HT1080 (cell line): ENCODE data around the gene RARA. TPM values are rescaled to one million over a fixed set of nuclear protein-coding genes. Genes with fewer than 3 reads are reported as not detected.

Experiments
- DNase-seq: peaks from one replicate; pipeline ENCODE4 v3.0.0-alpha.2; 2015; ENCODE audit warnings: low read depth
- total RNA-seq: library from RNA; depleted of rRNA; stranded (reverse); fragments of >200 nt; shearing (Covaris generic); gene quantifications from 2 replicates; pipeline ENCODE4 v1.2.3, GENCODE V29; 2014

RARA gene
- total RNA-seq, 1 experiment from 2014 or later, result 34.4 TPM

DNA sequence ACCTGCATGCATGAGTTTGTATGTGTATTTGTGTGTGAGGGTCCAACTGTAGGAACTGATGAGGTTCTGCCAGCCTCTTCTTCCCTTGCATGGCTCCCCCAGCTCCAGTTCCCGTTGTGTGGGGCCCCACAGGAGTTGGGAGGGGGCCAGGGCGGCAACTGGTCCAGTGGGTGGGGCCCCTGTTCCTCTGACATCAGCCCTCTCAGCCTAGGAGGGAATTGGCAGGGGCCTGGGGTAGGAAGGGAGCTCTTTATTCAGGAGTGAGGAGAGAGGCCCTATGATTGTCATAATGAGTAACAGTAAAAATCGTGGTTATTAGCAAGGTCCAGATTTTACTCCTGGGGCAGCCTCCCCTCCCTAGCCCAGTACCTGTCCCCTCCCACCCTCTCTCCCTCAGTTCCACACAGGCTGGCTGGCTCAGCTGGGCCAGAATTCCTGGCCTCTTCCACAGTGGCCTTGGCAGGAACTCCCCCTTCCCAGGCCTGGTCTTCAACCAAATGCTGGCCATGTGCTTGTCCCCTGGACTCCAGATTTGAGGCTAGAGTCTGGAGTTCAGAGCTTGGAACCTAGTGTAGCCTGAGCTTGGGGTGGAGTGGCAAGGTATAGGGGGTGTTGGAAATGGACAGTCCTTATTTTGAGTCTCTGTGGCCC, 18.9 kb downstream of the RARA start:
- DNase-seq, result no peak

DNA sequence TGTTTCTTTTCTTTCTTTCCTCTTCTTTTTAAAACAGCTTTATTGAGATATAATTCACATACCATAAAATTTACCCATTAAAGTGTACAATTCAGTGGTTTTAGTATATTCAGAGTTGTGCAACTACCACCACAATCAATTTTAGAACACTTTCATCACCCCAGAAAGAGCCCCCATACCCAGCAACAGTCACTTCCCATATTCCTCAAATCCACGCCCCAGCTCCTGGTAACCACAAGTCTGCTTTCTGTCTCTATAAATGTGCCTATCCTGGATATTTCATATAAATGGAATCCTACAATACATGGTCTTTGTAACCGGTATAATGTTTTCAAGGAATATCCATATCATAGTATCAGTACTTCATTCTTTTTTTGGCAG, 19.4 kb downstream of the RARA start:
- no peak for DNase-seq

DNA sequence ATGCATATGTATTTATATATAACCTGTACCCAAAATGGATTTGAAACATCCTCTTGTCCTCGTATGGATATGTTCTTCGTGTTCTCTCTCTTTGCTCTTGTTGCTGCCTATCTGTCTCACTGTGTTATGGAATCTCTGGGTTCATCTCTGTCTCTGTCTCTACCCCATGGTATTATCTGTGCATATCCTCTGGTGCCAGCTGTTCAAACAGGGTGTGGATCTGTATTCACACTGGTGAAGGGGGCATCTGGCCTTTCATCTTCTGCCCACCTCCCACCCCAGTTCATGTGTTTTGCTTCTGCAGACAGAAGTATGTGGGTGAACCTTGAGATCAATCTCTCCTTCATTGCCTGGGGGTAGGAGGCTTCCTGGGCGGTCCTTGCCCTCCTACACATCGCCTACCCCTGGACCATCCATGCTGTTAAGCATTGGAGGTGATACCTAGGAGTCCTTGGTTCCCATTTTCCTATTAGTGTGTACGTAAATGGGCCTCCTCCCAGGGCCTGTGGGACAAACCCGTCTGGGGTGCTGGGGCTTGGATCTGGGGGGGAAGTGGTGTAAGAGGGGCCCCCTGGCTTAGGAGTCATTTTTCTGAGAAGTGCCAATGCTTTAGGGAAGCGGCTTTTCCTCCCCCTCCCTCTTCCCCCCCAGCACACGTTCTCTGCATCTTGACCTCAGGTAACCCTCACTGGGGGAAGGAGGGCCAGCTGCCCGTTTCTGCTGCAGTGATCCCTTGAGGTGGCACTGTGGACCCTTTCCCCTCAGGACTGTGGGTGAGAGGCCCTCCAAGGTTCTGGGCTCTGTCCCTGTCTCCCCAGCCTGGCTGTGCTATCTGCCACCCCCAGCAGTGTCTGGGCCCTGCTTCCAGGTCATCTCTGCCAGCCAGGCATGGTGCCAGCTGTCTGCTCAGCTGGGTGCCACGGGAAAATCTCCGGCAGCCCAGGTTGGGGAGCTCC, 21.1 kb downstream of the RARA start:
- DNase-seq, result no peak

DNA sequence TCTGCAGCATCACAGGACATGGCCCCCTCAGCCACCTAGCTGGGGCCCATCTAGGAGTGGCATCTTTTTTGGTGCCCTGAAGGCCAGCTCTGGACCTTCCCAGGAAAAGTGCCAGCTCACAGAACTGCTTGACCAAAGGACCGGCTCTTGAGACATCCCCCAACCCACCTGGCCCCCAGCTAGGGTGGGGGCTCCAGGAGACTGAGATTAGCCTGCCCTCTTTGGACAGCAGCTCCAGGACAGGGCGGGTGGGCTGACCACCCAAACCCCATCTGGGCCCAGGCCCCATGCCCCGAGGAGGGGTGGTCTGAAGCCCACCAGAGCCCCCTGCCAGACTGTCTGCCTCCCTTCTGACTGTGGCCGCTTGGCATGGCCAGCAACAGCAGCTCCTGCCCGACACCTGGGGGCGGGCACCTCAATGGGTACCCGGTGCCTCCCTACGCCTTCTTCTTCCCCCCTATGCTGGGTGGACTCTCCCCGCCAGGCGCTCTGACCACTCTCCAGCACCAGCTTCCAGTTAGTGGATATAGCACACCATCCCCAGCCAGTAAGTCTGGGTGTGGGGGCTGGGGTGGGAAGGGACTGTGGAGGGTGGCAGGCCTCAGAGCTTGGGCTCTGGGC, 22.0 kb downstream of the RARA start:
- no peak for DNase-seq

- no peak for DNase-seq
Observed at GRCh38 chr17:40331743-40332641, 23.0 kb downstream of the RARA start.

- no peak for DNase-seq
Observed at GRCh38 chr17:40333781-40334448, 24.9 kb downstream of the RARA start.

DNA sequence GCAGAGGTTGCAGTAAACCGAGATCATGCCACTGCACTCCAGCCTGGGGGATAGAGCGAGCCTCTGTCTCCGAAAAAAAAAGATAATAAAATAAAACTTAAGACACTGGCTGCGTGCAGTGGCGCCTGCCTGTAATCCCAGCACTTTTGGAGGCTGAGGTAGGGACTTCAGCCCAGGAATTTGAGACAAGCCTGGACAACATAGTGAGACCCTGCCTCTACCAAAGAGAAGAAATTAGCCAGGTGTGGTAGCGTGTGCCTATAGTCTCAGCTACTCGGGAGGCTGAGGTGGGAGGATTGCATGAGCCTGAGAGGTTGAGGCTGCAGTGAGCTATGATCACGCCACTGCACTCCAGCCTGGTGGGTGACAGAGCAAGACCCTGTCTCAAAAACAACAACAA, 26.6 kb downstream of the RARA start:
- no peak for DNase-seq

DNA sequence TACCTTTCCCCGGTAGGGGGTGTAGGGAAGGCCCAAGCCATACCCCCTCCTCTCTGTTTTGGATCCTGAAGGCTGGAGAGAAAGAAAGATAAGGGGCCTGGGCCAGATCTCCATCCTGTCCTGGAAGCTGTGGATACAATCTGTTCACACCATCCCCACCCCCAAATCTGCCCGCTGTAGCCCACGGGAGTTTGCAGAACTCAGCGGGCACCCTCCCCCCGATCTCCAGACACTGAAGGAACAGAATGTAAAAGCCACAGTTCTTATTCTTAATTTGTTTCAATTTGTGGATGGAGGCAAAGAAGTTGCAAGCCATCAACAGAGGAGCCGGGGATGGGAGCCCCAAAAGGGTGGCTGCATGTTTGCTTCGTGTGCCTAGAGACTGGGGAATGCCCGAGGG, 28.4 kb downstream of the RARA start:
- DNase-seq, result no peak

DNA sequence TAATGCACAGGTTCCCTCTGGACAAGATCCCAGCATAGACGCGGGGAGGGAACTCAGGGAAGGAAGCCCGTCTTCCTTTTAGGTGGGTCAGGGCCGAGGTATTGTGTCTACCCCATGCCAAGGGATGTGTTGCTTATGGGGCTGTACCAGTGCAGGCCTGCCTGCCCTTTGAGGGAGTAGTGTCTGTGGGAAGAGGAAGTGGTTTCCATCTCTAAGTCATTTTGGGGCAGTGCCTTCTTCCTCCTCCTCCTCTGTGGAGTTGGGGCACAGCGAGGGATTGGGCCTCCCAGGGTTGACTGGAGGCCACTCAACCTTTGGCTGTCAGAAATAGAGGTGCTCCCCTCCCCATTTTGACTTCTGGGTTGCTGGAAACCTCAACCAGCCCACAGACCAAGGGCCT, 29.1 kb downstream of the RARA start:
- no peak for DNase-seq

GRCh38 chr17:40338941-40339649, 30.1 kb downstream of the RARA start:
- no peak for DNase-seq

DNA sequence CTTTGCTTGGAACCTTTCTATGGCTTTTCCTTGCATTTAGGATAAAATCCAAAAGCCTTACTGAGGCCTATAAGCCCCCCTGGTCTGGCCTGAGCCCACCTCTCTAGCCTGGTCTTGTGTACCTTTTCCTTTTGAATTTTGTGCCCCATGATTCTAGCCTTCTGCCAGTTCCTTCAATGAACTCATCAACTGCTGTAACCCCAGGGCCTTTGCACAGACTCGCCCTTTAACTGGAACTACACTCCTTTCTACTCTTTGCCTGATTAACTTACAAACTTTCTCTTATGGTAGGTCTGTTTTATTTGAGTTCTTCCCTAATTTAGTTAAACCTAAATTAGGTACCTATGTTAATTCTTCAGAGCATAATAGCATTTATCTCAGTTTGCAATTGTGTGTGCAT, 31.3 kb downstream of the RARA start:
- DNase-seq, result no peak

GRCh38 chr17:40340880-40341807, 32.2 kb downstream of the RARA start:
- DNase-seq, result no peak

DNA sequence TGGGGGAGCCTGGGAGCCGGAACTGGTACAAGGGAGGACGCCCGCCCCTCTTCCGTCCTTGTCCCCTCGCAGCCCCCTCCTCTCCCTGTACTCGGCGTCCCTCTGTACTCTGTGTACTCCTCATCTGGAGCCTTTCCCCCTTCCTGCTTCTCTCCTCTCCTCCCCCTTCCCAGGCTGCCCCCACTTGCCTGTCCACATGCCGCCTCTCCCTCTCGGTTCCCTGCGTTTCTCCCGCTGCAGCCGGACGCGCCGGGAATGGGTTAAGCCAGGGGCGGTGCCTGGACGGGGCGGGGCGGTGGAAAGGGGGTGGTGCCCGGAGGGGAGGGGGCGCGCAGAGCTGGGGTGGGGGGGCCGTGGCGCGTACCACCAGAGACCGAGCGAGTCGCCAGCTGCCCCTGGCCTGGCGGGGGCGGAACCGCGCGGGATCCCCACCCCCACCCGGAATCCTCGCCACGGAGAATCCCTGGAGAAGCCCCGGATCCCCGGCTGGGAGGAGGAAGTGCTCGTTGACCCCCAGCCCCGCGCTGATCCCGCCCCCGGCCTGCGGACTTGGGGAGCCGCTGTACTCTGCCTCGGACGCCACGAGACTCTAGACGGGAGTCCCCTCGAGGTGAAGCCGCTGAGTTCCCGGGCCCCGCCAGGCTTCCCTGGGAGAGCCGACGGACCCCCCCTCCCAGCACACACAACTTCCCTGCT, 33.0 kb downstream of the RARA start:
- no peak for DNase-seq

DNA sequence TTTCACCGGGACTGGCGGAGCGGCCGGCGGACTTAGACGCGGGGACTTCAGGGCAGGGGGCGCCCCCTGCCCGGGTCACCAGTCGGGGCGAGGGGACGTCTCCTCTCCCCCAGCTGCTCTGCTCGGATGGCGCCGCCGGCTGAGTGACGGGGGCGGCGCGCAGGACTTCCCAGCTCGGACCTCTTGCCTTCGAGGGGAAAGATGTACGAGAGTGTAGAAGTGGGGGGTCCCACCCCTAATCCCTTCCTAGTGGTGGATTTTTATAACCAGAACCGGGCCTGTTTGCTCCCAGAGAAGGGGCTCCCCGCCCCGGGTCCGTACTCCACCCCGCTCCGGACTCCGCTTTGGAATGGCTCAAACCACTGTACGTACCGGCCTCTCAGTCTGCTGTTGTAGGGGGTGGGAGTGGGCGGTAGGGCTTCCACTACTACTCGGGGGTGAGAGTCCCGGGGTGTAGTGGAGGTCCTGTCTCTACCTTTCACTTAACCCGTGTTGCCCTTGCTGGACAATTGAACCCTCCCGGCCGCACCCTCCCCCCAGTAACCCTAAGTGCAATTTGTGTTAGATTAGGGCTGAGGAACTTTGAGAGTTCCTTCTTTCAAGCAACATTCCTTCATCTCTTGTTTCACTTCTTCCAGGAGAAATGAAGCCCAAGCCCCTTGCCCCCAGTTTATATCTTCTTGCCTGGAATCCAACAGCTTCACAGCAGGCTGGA, 33.7 kb downstream of the RARA start:
- no peak for DNase-seq

- DNase-seq, result no peak
Observed at GRCh38 chr17:40343219-40344119, 34.5 kb downstream of the RARA start.

DNA sequence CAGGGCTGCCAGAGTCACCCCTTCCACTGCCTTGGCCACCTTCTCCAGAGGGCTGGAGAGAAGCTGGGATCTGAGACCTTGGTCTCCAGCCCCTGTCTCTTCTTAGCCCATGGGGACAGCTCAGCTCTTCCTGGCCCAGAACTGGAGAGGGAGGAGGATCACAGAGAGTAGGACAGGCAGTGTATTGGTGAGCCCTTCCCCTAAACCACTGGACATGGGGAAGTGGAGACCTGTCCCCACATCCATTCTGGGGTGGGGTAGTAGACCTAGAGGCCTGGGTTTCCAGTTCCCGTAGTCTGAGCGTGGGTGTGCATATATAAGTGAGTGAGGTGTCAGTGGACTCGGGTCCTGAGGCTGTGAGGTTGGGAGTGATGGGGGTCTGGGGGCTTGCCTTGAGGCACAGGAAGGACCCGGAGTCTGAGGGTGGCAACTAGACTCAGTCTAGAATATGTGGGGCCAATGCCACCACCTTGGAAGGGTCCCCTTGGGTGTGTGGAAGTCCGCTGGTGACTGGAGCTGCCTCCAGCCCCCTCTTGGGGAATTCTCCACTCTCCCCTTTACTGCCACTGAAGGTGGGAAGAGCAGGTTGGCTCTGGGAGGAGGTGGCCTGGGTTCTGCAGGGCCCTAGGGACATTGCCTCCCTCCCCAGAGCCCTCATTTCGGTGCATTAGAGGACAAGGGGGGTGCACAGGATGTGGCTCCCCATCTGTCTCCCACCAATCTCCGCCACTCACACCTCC, 35.6 kb downstream of the RARA start:
- no peak for DNase-seq
